RPMI8226 (cell line): Measurements from ENCODE around the gene BCLAF1.
"Not testable (repeated sequence)": the region's sequence is repeated elsewhere in the genome, so short reads cannot be mapped to it uniquely, and the experiment has no call there.

ENCODE experiments used
- DNase-seq: peaks from one replicate; pipeline ENCODE4 v3.0.0-alpha.2; 2015

BCLAF1 gene

GRCh38 chr6:136308469-136308868 lies 18.8 kb upstream of the BCLAF1 start:
- DNase-seq = not testable (repeated sequence)

GRCh38 chr6:136307351-136307750 lies 17.7 kb upstream of the BCLAF1 start:
- no peak for DNase-seq

- DNase-seq = no peak
These were observed 16.8 kb upstream of the BCLAF1 start for GRCh38 chr6:136306466-136306865.

- no peak for DNase-seq
These were observed 14.8 kb upstream of the BCLAF1 start for GRCh38 chr6:136304410-136304809.

GRCh38 chr6:136303516-136303915 lies 13.9 kb upstream of the BCLAF1 start:
- DNase-seq = no peak

DNA sequence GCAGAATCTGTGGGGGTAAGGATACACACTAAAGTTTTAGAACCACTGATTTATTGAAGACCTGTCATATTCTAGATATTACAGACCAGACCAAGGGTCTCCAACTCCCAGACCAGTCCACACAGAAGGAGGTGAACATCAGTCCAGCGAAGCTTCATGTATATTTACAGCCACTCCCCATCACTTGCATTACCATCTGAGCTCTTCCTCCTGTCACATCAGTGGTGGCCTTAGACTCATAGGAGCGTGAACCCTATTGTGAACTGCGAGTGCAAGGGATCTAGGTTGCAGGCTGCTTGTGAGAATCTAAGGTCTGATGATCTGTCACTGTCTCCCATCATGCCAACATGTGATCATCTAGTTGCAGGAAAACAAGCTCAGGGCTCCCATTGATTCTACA lies 5.0 kb upstream of the BCLAF1 start:
- DNase-seq = no peak

DNA sequence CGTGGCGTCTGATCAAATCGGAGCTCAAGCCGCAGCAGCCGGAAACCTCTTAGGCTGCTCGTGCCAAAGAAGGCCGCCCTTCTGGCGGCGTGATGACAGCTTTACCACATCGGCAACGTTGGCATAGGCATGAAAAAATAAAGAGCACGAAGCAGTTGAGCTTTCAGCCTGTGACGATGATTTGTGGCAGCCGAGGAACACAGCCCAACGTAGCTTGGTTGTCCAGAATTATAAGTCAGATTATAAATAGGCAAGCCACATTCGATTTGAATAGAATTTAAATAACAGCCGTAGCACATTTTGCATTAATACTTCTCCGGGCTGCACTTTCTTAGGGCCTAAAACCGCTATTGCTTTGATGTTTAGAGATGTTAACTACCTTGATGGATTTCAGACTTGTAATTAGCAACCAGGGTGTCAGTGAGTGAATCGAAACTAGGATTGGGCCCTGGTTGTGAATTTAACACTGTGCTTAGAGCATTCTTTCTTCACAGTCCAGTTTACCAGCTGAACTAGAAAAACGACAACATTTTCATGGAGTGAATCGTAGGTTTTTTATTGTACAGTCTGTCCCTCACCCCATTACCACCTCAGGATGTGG lies 864 bp upstream of the BCLAF1 start:
- DNase-seq = peak; percentile 83

DNA sequence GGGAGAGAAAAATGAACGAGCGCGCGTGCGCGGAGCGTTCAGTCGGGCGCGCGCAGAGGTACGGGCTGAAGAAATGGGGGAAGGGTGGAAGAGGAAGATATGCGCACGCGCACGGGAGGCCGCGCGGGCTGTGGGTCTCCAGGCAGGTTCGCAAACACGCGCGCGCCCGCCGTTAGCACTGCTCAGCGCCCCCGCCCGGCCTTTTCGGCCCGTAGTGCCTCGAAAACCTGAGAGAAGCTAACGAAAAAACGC lies 393 bp downstream of the BCLAF1 start:
- peak; percentile 92 for DNase-seq

GRCh38 chr6:136288566-136289326 lies 900 bp downstream of the BCLAF1 start:
- DNase-seq = peak; percentile 65

GRCh38 chr6:136284909-136285308 lies 4.7 kb downstream of the BCLAF1 start:
- DNase-seq = no peak

GRCh38 chr6:136282906-136283305 lies 6.7 kb downstream of the BCLAF1 start:
- DNase-seq = no peak

GRCh38 chr6:136280032-136280609 lies 9.5 kb downstream of the BCLAF1 start:
- DNase-seq = no peak

DNA sequence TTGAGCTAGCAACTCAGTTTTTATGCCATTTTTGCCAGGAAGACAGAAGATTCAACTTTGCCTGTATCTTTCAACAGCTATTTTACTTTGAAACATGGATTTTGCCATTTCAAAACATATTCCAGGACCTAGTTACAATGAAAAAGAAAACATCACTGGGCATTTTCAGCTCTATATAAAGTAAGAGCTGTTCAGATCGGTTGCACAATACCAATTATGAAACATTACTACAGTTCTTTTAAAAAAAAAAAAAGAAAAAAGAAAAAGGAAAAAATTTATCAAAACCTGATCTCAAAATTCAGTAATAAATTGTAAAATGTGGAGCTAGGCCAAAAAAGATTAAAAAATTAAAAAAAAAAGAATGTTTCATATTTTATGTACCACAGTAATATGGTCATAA lies 15.6 kb downstream of the BCLAF1 start:
- DNase-seq = no peak

DNA sequence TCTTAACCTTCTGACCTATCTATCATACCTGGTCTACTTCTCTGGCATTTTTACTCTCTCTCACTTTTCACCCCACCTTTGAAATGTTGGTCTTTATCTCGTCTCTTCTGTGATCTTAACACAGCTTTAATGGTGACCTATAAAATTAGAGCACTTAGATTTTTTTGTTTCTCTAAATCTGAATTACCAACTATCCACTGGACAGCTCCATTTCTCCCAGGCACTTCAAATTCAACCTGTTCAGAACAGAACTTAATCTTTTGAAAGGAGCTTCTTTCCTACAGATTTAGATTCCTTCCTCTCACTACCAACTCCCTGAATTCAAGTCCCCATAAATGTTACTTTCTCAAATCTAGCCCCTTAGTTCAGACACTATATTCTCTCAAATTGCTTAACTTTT lies 24.5 kb downstream of the BCLAF1 start:
- no peak for DNase-seq

DNA sequence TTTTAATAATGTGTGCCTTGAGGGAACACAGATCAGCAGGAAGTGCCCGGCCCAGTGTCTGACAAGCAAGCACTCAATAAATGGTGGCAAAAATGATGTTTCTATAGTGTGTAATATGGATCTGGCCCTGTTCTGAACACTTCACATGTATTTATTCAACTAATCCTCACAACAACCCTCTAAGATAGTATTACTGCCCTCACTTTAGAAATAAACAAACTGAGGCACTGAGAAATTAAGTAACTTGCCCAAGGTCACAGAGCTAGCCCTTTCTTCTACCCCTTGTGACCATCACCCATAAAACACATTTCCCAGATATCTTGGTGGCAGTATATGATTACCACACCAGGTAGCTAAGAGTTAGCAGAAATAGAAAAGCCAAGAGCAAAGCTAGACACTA lies 26.7 kb downstream of the BCLAF1 start:
- no peak for DNase-seq

DNA sequence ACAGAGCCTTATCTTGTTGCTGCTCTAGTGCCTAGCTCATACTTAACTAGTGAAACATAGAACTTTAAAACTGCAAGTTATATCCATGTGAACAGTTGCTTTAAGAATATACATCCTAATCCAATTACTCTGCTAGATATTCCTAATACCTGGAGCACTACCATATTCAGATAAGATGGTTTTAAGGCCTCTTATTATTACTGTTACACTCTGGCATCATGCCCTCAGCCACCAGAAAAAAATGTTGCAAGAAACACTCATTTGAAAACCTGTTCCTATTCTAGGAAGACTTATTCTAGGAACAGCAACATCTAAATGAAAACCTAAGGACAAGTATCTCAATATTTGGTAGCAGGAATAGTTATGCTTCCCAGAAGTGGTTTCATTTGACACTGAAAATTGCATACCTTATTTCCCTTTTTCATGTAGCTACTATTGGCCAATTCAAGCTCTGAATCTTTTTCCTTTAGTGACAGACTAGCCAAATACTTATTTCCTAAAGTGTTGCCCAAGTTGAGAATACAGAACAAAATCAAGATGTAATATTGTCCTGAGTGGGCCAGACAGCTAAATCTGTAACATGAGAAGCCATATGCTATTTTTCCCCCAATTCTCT lies 34.7 kb downstream of the BCLAF1 start:
- no peak for DNase-seq

GRCh38 chr6:136253734-136254133 lies 35.9 kb downstream of the BCLAF1 start:
- no peak for DNase-seq

- DNase-seq = no peak
These were observed 37.2 kb downstream of the BCLAF1 start for GRCh38 chr6:136252441-136252840.

DNA sequence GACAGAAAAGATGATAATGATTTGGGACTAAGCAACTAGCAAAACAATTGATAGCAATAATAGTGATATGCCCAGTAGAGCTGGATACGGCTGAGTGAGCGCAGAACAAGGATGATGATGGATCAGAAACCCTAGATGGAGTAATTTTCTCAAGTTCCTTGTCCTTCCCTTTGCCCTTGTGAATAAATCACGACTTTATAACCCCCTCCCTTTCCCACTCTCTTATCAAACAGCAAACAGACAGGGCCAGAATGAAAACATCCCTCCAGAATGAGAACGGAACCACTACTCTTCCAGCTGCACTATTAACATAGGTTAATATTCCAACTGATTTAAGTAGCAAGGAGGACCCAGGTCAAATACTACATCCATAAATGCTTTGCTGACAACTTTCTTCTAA lies 38.3 kb downstream of the BCLAF1 start:
- DNase-seq = no peak

GRCh38 chr6:136250686-136251008 lies 39.0 kb downstream of the BCLAF1 start:
- peak; percentile 5 for DNase-seq

DNA sequence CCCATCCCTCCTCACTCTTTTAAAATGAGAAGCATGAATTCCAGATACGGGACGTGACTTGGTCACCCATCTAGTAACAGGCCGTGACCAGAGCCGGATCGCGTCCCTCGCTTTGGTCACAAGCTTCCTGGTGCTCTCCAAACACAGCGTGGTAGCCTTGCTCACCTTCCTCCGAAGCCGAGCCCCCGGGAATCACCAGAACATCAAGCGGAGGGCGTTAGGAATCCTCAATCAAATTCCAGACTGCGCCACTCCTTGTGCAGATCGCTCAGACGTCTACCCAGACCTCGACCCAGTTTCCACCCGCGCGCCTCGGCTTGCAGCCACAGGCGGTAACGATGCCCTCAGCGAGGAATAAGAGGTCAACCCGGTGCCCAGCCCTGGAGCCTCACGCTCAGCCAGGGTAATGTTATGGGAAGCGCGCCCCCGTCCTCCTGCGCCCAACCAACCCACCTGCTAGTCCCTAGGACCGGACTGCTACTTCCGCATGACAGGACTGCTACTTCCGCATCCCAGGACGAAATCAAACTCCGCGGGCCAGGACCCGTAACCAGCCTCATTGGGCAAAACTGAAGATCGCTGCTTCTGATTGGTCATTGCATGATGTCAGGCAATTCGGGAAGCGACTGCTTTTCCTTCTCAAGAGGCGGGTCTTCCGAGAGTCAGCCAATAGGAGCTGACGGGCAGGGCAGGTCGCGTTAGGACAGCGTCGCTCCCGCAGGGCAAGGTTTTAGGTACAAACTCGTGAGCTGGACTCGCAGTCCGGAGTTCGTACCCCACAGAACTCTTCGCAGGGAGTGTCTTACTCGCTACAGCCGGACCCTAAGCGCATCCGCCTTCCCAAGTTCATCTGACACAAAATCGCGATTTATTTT lies 39.6 kb downstream of the BCLAF1 start, which contains the start of gene MTFR2:
MTFR2 (minus strand) TSS at position 501 of the 875 bp plus-strand sequence. CDS start 1,212 bp downstream, outside the sequence.
- DNase-seq = peak; percentile 96

DNA sequence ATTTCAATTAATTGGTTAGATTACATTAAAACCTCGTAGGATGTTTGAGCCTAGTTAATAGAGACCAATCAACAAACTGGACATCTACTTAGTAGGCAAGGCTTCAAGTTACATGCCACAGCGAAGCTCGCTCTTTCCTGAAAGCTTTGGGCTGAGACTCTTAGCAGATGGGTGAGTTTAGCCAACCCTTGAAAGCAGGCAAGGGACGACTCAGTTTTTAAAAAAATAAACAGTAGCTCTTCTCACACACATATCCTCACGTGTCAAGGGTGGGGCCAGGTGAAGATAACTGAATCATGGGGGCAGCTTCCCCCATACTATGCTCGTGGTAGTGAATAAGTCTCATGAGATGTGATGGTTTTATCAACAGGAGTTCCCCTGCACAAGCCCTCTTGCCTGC lies 40.3 kb downstream of the BCLAF1 start:
- no peak for DNase-seq

DNA sequence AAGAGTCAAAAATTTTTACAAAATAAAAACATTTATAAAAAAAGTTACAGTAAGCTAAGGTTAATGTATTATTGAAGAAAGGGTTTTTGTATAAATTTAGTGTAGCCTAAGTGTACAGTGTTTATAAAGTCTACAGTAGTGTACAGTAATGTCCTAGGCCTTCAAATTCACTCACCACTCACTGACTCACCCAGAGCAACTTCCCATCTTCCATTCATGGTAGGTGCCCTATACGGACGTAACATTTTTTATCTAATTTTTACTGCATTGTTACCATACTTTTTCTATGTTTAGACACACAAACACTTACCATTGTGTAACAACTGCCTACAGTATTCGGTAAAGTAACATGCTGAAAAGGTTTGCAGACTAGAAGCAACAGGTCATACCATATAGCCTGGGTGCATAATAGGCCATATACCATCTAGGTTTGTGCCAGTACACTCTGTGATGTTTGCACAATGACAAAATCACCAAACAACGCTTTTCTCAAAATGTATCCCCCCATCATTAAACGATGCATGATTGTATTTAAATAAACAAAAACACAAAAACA lies 45.5 kb downstream of the BCLAF1 start:
- no peak for DNase-seq
